ENCODE results near the gene RAD17.
"Not testable (repeated sequence)": the region's sequence is repeated elsewhere in the genome, so short reads cannot be mapped to it uniquely, and the experiment has no call there.

Gene RAD17

GRCh38 chr5:69432412-69433206, 63.0 kb downstream of the RAD17 start:
- H3K36me3 Mint-ChIP-seq, result peaks cover 13% of the 10 kb centered on the region
- H3K27ac Mint-ChIP-seq, result peak overlapping the region; percentile 86

GRCh38 chr5:69435276-69435884, 65.8 kb downstream of the RAD17 start:
- ATAC-seq, H3K9me3 Mint-ChIP-seq, H3K27ac Mint-ChIP-seq, H3K4me3 Mint-ChIP-seq, H3K27me3 Mint-ChIP-seq: not testable (repeated sequence)
- Mint-ChIP-seq H3K4me1 (peaks cover 14% of the 10 kb centered on the region), H3K36me3 (peaks cover 13% of the 10 kb centered on the region)

More at GRCh38 chr5:69432412-69433206, 63.0 kb downstream of the RAD17 start:
- Mint-ChIP-seq H3K4me1 (peaks cover 14% of the 10 kb centered on the region), H3K9me3 (no peaks in the 10 kb centered on the region), H3K4me3 (peak overlapping the region; percentile 54), H3K27me3 (no peaks in the 10 kb centered on the region)
- ATAC-seq, result peak; percentile 89

GRCh38 chr5:69444127-69444754, 74.6 kb downstream of the RAD17 start:
- H3K27me3 Mint-ChIP-seq, result no peaks in the 10 kb centered on the region
- no peaks in the 10 kb centered on the region for H3K4me1 Mint-ChIP-seq
- H3K36me3 Mint-ChIP-seq, result no peaks in the 10 kb centered on the region
- H3K27ac Mint-ChIP-seq, result no peak overlapping the region
- H3K4me3 Mint-ChIP-seq, result no peak overlapping the region
- peaks cover 3% of the 10 kb centered on the region for H3K9me3 Mint-ChIP-seq
- ATAC-seq, result no peak

DNA sequence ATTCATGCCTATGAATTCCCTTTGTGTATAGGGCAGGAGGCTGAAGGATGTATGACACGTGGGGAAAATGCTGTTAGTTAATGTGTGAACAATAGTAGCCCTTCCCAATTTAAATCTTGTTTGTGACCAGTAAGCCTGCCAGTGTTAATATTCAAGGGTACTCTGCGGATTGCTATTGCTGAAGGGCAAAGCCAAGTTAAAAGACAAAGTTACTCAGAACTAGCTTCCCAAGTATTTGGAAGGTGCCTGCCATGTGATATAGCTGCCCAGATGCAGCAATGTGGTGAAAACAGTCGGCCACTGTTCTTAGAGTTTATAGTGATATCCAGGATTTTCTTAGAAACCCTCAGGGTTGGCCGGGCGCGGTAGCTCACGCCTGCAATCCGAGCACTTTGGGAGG, 79.9 kb downstream of the RAD17 start:
- no peak overlapping the region for H3K27ac Mint-ChIP-seq
- H3K4me3 Mint-ChIP-seq, result no peak overlapping the region
- peaks cover 3% of the 10 kb centered on the region for H3K9me3 Mint-ChIP-seq
- ATAC-seq, result no peak
- H3K27me3 Mint-ChIP-seq, result no peaks in the 10 kb centered on the region
- H3K36me3 Mint-ChIP-seq, result no peaks in the 10 kb centered on the region
- H3K4me1 Mint-ChIP-seq, result no peaks in the 10 kb centered on the region

DNA sequence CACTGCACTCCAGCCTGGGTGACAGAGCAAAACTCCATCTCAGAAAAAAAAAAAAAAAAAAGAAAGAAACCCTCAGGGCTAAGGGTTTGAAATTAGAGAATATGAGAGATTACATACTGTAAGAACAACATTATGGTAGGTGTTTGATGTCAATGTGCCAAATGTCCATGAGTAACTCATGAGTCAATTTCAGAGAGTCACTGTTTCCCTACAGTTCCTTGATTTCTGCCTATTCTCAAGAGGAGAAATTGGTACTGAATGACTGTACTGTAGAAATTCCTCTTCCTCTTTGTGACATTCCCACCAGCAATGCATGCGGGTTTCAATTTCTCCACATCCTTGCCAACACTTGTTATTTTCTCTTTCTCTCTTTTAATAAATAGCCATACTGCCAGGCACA, 80.5 kb downstream of the RAD17 start:
- Mint-ChIP-seq H3K4me3 (no peak overlapping the region), H3K27ac (no peak overlapping the region), H3K36me3 (no peaks in the 10 kb centered on the region), H3K27me3 (no peaks in the 10 kb centered on the region), H3K4me1 (no peaks in the 10 kb centered on the region), H3K9me3 (peaks cover 3% of the 10 kb centered on the region)
- ATAC-seq, result no peak

DNA sequence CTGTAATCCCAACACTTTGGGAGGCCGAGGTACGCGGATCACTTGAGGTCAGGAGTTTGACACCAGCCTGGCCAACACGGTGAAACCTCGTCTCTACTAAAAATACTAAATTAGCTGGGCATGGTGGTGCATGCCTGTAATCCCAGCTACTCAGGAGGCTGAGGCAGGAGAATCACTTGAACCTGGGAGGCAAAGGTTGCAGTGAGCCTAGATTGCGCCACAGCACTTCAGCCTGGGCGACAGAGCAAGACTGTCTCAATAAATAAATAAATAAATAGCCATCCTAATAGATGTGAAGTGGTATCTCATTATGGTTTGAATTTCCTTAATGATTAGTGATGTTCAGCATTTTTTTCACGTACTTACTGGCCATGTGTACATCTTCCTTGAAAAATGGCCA, 80.9 kb downstream of the RAD17 start:
- not testable (repeated sequence) for H3K9me3 Mint-ChIP-seq, H3K27me3 Mint-ChIP-seq, H3K4me1 Mint-ChIP-seq, H3K4me3 Mint-ChIP-seq, H3K27ac Mint-ChIP-seq, ATAC-seq, H3K36me3 Mint-ChIP-seq

DNA sequence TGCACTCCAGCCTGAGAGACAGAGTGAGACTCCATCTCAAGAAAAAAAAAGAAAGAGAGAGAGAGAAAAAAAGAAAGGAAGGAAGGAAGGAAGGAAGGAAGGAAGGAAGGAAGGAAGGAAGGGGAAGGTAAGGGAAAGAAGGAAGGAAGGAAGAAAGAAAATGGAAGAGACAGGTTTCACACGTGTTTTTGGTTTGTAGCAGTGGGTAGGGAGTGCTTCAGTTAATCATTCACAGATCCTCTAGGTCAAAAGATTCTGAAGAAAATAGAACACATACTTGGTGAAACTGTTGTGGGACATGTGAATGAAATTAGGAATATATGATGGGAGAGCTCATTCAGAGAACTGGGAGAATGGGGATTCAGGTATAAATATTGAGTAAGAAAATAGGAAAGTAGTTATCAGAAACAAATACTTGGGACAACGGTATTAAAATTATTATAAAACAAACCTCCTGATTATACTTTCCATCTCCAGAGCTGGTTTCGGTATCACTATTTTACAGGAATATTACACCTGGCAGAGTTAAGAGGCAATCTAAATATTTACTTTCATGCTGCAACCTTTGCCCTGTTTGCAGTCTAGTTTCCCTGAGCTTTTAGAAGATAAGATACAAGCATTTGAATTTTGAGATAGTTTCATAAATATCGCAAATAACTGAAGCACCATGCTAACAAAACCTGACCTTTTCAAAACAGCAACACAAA, 82.5 kb downstream of the RAD17 start:
- no peaks in the 10 kb centered on the region for H3K27me3 Mint-ChIP-seq
- peaks cover 6% of the 10 kb centered on the region for H3K9me3 Mint-ChIP-seq
- no peaks in the 10 kb centered on the region for H3K36me3 Mint-ChIP-seq
- no peak overlapping the region for H3K4me3 Mint-ChIP-seq
- no peaks in the 10 kb centered on the region for H3K4me1 Mint-ChIP-seq
- no peak overlapping the region for H3K27ac Mint-ChIP-seq
- no peak for ATAC-seq

DNA sequence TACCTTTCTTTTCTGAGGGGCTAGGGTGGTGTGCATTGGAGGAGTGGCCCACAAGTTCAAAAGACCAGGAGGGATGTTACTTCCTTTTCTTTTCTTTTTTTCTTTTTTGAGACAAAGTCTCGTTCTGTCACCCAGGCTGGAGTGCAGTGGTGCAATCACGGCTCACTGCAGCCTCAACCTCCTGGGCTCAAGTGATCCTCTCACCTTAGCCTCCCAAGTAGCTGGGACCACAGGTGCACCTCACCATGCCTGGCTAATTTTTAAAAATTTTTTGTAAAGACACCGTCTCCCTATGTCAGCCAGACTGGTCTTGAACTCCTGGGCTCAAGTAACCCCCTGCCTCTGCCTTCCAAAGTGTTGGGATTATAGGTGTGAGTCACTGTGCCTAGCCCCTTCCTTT, 83.9 kb downstream of the RAD17 start:
- not testable (repeated sequence) for H3K9me3 Mint-ChIP-seq

DNA sequence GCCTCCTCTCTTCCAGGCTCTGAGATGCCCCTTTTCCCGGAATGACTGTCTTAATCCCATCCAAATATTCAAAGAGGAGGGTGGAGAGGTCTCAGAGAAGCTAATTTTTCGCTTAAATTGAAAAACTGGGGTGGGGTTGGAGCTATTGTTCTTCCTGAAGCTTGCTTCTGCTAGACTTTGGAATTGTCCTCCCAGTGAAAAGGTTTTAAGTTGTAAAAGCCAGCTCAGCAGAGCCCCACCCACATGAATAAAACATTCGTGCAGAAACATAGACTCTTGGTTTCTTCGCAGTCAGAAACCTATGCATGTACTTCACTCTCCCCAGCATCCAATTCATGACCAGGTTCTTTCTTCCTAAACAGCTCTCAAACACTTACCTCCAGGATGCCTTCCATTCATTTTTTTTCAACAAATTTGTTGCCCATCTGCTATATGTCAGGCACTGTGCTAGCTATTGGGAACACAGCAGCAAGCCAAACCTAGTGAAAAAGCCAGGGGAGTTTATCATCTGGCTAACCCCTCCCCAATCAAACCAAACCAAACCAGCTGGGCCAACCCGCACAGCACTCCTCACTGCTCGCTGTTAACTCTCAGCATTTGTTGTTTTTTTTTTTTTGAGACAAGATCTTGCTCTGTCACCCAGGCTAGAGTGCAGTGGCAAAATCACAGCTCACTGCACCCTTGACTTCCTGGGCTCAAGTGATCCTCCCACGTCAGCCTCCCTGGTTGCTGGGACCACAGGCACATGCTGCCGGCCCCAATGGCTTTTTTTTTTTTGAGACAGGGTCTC, 85.0 kb downstream of the RAD17 start:
- Mint-ChIP-seq H3K27me3 (no peaks in the 10 kb centered on the region), H3K27ac (no peak overlapping the region), H3K9me3 (peaks cover 3% of the 10 kb centered on the region), H3K4me3 (no peak overlapping the region), H3K36me3 (no peaks in the 10 kb centered on the region), H3K4me1 (no peaks in the 10 kb centered on the region)
- ATAC-seq, result no peak

More for the DNA sequence above, 83.9 kb downstream of the RAD17 start:
- not testable (repeated sequence) for H3K36me3 Mint-ChIP-seq, H3K4me3 Mint-ChIP-seq, H3K27me3 Mint-ChIP-seq, H3K4me1 Mint-ChIP-seq, H3K27ac Mint-ChIP-seq, ATAC-seq

- not testable (repeated sequence) for H3K27ac Mint-ChIP-seq
Observed at GRCh38 chr5:69455428-69455988, 85.9 kb downstream of the RAD17 start.

DNA sequence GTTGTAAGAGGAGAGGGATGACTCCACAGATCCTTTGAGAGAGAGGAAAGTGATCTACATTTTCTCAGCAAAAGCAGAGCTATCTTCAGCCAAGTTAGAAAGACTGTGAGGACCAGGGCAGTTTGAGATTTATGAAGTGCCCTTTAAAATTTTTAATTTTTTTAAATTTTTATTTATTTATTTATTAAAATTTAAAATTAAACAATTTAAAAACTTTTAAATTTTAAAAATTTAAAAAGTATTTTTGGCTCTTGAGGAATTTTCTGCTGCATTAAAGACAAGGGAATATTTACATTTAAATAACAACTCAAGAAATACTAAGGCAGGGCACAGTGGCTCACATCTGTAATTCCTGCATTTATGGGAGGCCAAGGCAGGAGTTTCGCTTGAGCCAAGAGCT, 92.6 kb downstream of the RAD17 start:
- Mint-ChIP-seq H3K36me3 (no peaks in the 10 kb centered on the region), H3K27ac (no peak overlapping the region), H3K9me3 (no peaks in the 10 kb centered on the region), H3K27me3 (no peaks in the 10 kb centered on the region), H3K4me3 (no peak overlapping the region), H3K4me1 (no peaks in the 10 kb centered on the region)
- ATAC-seq, result no peak

More at GRCh38 chr5:69455428-69455988, 85.9 kb downstream of the RAD17 start:
- not testable (repeated sequence) for H3K9me3 Mint-ChIP-seq, H3K36me3 Mint-ChIP-seq, H3K27me3 Mint-ChIP-seq, H3K4me3 Mint-ChIP-seq, ATAC-seq, H3K4me1 Mint-ChIP-seq
